ENCODE data around the gene CLDN5. TPM values are rescaled to one million over a fixed set of nuclear protein-coding genes. Genes with fewer than 3 reads are reported as not detected.

CLDN5 gene
- total and polyA plus RNA-seq, 5 donors from 2014 or later, result 0.84 to 2.3 (median 1.7) TPM

DNA sequence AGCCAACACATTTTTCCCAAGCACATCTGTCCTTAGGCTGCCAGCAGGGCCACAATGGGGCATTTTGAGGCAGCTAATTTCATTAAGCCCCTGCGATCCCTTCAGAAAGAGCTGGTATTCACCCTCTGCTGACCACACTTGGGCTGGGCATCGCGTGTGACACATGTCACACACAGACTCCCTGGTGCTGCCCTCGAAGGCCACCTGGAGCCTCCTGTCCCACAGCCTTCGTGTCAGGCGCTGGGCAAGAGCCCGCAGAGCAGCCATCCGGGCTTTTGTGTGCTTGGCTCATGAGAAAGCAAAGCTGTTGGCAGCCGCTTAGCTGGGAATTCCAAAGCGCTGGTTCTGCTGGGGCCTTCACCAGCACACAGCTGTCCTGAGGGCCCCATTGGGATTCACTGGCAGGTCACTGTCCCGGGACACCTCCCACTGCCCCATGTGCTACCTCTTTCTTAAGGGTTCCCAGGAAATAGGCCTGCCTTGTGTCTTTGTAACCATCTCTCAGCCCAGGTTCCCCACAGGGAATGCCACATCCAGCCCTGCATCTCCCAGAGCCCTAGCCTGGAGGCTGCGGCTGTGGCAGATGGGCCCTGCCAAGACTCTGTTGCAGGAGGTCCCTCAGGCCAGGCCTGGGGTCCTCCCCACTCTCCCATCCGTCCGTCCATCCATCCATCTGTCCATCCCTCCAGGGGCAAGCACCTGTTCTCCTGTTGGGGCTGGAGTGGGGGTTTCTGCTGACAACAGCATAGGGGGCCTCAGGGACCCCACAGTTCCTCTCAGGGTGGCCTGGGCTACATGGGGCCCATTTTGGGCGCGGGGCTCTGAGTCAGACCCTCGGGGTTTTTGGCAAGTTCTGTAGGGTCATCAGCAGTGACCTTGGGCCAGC, 4.9 kb downstream of the CLDN5 start:
- H3K4me1 ChIP-seq (ENCODE audit: control insufficient read depth, insufficient read depth, low read length, poor library complexity, severe bottlenecking), result peaks cover 13% of the 10 kb centered on the region
- ATAC-seq (ENCODE audit: low read depth in 2 of 2) (no peak), DNase-seq (no peak)
- H3K9me3 ChIP-seq (ENCODE audit: control insufficient read depth in 2 of 2, low read length in 2 of 2), result no peaks in the 10 kb centered on the region
- H3K36me3 ChIP-seq (ENCODE audit: control insufficient read depth, insufficient read depth, low read length), result no peaks in the 10 kb centered on the region
- Mint-ChIP-seq H3K36me3 (peaks cover 5% of the 10 kb centered on the region), H3K27me3 (peaks cover 11% of the 10 kb centered on the region), H3K4me1 (peaks cover 0 to 12% (median 3%) of the 10 kb centered on the region in 4 donors), H3K9me3 (peaks cover 0 to 1% (median 0%) of the 10 kb centered on the region in 7 donors), H3K4me3 (peak overlapping the region in 1 of 4 donors; percentile 47), H3K27ac (peak overlapping the region in 1 of 3 donors; percentile 55)
- H3K27ac ChIP-seq (ENCODE audit: insufficient read depth, low read length, poor library complexity, severe bottlenecking), result no peak overlapping the region
- no peak overlapping the region for H3K4me3 ChIP-seq (ENCODE audit: low read depth, low read length)
- H3K27me3 ChIP-seq (ENCODE audit: control insufficient read depth, insufficient read depth, low read length), result no peaks in the 10 kb centered on the region

DNA sequence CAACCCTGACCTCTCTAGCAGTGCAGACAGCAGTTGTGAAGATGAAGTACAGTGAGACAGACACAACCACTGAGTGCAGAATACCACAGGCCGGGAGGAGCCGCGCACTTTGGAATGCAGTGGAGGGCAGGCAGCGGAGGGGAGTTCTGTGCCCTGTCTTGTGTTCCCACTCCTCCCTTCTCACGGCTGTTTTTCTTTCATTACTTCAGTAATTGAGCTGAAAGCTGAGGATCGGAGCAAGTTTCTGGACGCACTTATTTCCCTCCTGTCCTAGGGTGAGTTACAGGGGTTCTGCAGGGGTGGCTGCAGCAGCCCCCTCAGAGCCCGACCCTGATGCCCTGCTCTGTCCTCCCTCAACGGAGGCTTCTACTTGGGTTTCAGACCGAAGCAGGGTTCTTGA, 5.6 kb downstream of the CLDN5 start:
- H3K36me3 ChIP-seq (ENCODE audit: control insufficient read depth, insufficient read depth, low read length), result no peaks in the 10 kb centered on the region
- H3K27me3 ChIP-seq (ENCODE audit: control insufficient read depth, insufficient read depth, low read length), result no peaks in the 10 kb centered on the region
- Mint-ChIP-seq H3K4me1 (peaks cover 0 to 7% (median 3%) of the 10 kb centered on the region in 4 donors), H3K27me3 (peaks cover 9% of the 10 kb centered on the region), H3K4me3 (no peak overlapping the region), H3K9me3 (peaks cover 0 to 5% (median 0%) of the 10 kb centered on the region in 7 donors), H3K27ac (peak overlapping the region in 1 of 3 donors; percentile 48), H3K36me3 (peaks cover 9% of the 10 kb centered on the region)
- ATAC-seq (ENCODE audit: low read depth in 2 of 2) (no peak), DNase-seq (no peak)
- H3K4me1 ChIP-seq (ENCODE audit: control insufficient read depth, insufficient read depth, low read length, poor library complexity, severe bottlenecking), result peaks cover 6% of the 10 kb centered on the region
- no peaks in the 10 kb centered on the region for H3K9me3 ChIP-seq (ENCODE audit: control insufficient read depth in 2 of 2, low read length in 2 of 2)
- no peak overlapping the region for H3K4me3 ChIP-seq (ENCODE audit: low read depth, low read length)
- no peak overlapping the region for H3K27ac ChIP-seq (ENCODE audit: insufficient read depth, low read length, poor library complexity, severe bottlenecking)

DNA sequence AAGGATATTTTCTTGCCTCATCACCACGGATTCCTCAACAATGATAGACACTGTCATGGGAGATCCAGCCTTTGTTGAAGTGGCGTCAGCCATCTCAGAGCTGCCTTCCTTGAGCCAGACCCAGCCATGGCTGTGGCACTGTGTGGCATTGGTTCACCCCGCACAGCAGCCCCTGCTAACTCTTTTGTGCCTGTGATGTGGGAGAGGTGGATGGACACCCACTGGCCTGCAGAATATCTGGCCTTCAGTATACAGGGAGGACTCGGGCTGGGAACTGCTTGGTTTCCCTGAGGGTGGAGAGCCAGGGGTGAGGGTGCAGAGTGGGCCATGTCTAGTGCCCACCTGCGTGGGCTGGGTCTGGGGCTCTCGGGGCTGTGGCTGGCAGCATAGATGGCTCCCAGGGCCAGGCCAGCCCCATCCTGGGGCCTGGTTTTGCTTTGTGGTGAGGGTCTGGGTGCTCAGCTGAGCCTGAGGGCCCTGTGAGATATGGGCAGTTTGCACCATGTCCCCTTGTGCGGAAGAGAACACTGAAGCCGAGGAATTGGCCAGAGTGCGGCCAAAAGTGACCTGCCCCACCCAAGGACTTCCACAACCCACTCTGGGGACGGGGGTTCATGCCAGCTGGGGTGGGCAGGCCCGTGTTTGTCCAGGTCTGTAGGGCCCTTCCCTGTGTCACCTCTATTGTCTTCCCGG, 6.1 kb downstream of the CLDN5 start:
- ATAC-seq (ENCODE audit: low read depth in 2 of 2), result no peak
- Histone ChIP-seq H3K27me3 (ENCODE audit: control insufficient read depth, insufficient read depth, low read length) (no peaks in the 10 kb centered on the region), H3K4me3 (ENCODE audit: low read depth, low read length) (no peak overlapping the region), H3K9me3 (ENCODE audit: control insufficient read depth in 2 of 2, low read length in 2 of 2) (no peaks in the 10 kb centered on the region), H3K36me3 (ENCODE audit: control insufficient read depth, insufficient read depth, low read length) (no peaks in the 10 kb centered on the region), H3K27ac (ENCODE audit: insufficient read depth, low read length, poor library complexity, severe bottlenecking) (no peak overlapping the region), H3K4me1 (ENCODE audit: control insufficient read depth, insufficient read depth, low read length, poor library complexity, severe bottlenecking) (peaks cover under 1% of the 10 kb centered on the region)
- Mint-ChIP-seq H3K36me3 (peaks cover 9% of the 10 kb centered on the region), H3K9me3 (peaks cover 0 to 6% (median 0%) of the 10 kb centered on the region in 7 donors), H3K27ac (peak overlapping the region in 1 of 3 donors; percentile 48), H3K4me3 (no peak overlapping the region), H3K4me1 (peaks cover 0 to 6% (median 2%) of the 10 kb centered on the region in 4 donors), H3K27me3 (peaks cover 4% of the 10 kb centered on the region)
- DNase-seq, result no peak

DNA sequence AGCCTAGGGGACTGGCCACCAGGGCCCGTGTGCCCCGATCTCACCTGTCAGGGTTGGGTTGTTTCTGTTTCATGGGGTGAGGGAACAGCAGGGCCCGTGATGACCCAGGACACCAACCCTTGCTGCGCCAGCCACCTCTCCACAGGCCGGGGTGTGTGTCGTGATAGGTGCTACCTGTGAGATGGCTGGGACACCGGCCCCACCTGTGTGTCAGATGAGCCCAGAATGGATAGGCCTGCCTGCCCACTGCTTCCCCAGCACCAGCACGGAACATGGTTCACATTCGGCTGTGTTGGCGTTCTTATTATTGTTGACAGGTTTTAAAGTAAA, 7.1 kb downstream of the CLDN5 start:
- Mint-ChIP-seq H3K27me3 (no peaks in the 10 kb centered on the region), H3K9me3 (peaks cover 0 to 6% (median 0%) of the 10 kb centered on the region in 7 donors), H3K4me1 (no peaks in the 10 kb centered on the region), H3K36me3 (peaks cover 9% of the 10 kb centered on the region), H3K4me3 (peak overlapping the region in 1 of 4 donors; percentile 82), H3K27ac (peak overlapping the region in 1 of 3 donors; percentile 6)
- Histone ChIP-seq H3K27ac (ENCODE audit: insufficient read depth, low read length, poor library complexity, severe bottlenecking) (no peak overlapping the region), H3K36me3 (ENCODE audit: control insufficient read depth, insufficient read depth, low read length) (no peaks in the 10 kb centered on the region), H3K4me3 (ENCODE audit: low read depth, low read length) (no peak overlapping the region), H3K9me3 (ENCODE audit: control insufficient read depth in 2 of 2, low read length in 2 of 2) (no peaks in the 10 kb centered on the region), H3K4me1 (ENCODE audit: control insufficient read depth, insufficient read depth, low read length, poor library complexity, severe bottlenecking) (no peaks in the 10 kb centered on the region), H3K27me3 (ENCODE audit: control insufficient read depth, insufficient read depth, low read length) (no peaks in the 10 kb centered on the region)
- ATAC-seq (ENCODE audit: low read depth in 2 of 2) (no peak), DNase-seq (no peak)

DNA sequence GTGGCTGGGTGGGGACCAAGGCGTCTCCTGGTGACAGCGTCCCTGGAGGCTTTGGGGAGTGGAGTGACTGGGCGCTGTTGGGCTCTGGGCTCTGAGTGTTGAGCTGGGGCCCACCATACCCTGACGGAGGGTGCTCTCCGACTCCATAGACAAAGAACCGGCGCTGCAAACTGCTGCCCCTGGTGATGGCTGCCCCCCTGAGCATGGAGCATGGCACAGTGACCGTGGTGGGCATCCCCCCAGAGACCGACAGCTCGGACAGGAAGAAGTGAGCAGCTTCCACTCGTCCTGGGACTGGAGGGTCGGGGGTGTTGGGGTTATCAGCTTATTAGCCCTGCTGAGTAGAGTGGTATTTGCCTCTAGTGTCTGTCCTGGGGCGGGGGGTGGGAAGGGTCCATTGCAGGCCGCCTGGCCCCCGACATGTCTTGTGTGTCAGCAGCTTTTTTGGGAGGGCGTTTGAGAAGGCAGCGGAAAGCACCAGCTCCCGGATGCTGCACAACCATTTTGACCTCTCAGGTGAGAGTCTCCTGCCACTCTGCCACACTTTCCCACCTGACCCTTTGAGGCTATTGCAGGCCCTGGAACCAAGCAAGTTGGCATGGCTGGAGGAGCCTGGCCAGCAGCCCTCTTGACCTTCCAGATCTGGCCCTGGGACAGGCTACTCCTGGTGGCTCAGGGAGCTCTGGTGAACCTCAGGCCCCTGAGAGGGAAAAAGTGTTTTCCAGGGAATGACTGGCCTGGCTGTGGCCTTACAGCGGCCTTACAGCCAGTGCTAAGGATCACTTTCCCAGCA, 7.6 kb downstream of the CLDN5 start:
- Mint-ChIP-seq H3K27ac (no peak overlapping the region), H3K27me3 (no peaks in the 10 kb centered on the region), H3K4me1 (no peaks in the 10 kb centered on the region)

DNA sequence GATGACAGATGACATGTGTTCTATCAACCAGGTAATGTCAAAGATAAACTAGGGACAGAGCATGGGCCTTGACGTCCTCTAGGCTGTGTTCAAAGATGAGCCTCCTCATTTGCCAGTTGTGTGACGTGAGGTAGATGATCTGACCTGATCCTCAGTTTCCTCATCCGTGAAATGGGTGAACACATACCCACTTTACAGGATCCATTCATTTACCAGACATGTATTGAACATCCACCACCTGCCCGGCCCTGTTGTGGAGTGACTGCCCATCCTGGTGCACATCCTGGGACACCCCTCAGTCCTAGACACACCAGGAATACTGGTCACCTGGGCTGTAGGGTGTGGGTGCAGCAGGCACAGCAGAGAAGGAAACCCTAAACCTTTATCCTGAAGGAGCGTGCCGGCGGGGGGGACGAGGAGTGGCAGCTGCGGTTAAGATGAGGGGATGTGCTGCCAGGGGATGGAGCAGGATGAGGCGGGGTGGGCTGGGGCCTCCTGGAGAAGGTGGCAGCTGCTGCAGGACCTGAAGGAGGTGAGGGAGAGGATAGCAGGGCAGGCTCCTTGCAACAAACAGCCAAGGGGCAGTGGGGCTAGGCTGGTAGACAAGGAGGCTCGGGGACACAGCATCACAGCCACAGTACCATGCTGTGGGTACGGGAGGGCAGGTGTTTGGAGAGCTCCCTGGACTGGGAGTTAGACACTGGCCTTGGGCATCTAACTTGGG, 8.4 kb downstream of the CLDN5 start:
- Histone ChIP-seq H3K9me3 (ENCODE audit: control insufficient read depth in 2 of 2, low read length in 2 of 2) (no peaks in the 10 kb centered on the region), H3K27ac (ENCODE audit: insufficient read depth, low read length, poor library complexity, severe bottlenecking) (no peak overlapping the region), H3K4me1 (ENCODE audit: control insufficient read depth, insufficient read depth, low read length, poor library complexity, severe bottlenecking) (no peaks in the 10 kb centered on the region), H3K4me3 (ENCODE audit: low read depth, low read length) (no peak overlapping the region), H3K27me3 (ENCODE audit: control insufficient read depth, insufficient read depth, low read length) (no peaks in the 10 kb centered on the region), H3K36me3 (ENCODE audit: control insufficient read depth, insufficient read depth, low read length) (no peaks in the 10 kb centered on the region)
- no peaks in the 10 kb centered on the region for H3K4me1 Mint-ChIP-seq
- peaks cover 9% of the 10 kb centered on the region for H3K36me3 Mint-ChIP-seq
- no peak for DNase-seq
- no peak overlapping the region for H3K4me3 Mint-ChIP-seq
- no peak for ATAC-seq (ENCODE audit: low read depth in 2 of 2)
- H3K27me3 Mint-ChIP-seq, result no peaks in the 10 kb centered on the region
- peaks cover 0 to 6% (median 0%) of the 10 kb centered on the region in 7 donors for H3K9me3 Mint-ChIP-seq
- H3K27ac Mint-ChIP-seq, result peak overlapping the region in 1 of 3 donors; percentile 52

More for the DNA sequence above, 7.6 kb downstream of the CLDN5 start:
- Histone ChIP-seq H3K9me3 (ENCODE audit: control insufficient read depth in 2 of 2, low read length in 2 of 2) (no peaks in the 10 kb centered on the region), H3K36me3 (ENCODE audit: control insufficient read depth, insufficient read depth, low read length) (no peaks in the 10 kb centered on the region), H3K4me1 (ENCODE audit: control insufficient read depth, insufficient read depth, low read length, poor library complexity, severe bottlenecking) (no peaks in the 10 kb centered on the region), H3K4me3 (ENCODE audit: low read depth, low read length) (no peak overlapping the region), H3K27me3 (ENCODE audit: control insufficient read depth, insufficient read depth, low read length) (no peaks in the 10 kb centered on the region), H3K27ac (ENCODE audit: insufficient read depth, low read length, poor library complexity, severe bottlenecking) (no peak overlapping the region)
- DNase-seq (no peak), ATAC-seq (ENCODE audit: low read depth in 2 of 2) (no peak)
- Mint-ChIP-seq H3K4me3 (peak overlapping the region in 1 of 4 donors; percentile 82), H3K36me3 (peaks cover 9% of the 10 kb centered on the region), H3K9me3 (peaks cover 0 to 6% (median 0%) of the 10 kb centered on the region in 7 donors)

Measured in CD4-positive, CD25-positive, alpha-beta regulatory T cell (primary cell).